Kidney epithelial cell (primary cell): ENCODE data around the gene BNIP5. TPM values are rescaled to one million over a fixed set of nuclear protein-coding genes. Genes with fewer than 3 reads are reported as not detected.

Experiments
- DNase-seq: peaks from one replicate; pipeline ENCODE4 v3.0.0-alpha.2; 2010; ENCODE audit warnings: low read depth
- H3K27me3 ChIP-seq: 2 replicates; pipeline ENCODE4 v1.6.0; 2011; ENCODE audit warnings: low read length; ENCODE audit not compliant: control insufficient read depth, insufficient read depth
- H3K36me3 ChIP-seq: 2 replicates; pipeline ENCODE4 v1.5.1; 2011; ENCODE audit warnings: low read length; ENCODE audit not compliant: control insufficient read depth, insufficient read depth
- H3K4me3 ChIP-seq: 2 replicates; pipeline ENCODE4 v1.5.1; 2011; ENCODE audit warnings: low read depth, mild to moderate bottlenecking, control low read depth, low read length
- total RNA-seq: library from RNA; depleted of rRNA; stranded (reverse); fragments of >200 nt; gene quantifications from 2 replicates; pipeline ENCODE4 v1.2.3, GENCODE V29; 2015
- TF ChIP-seq, protein P1 (sequence below): IDR thresholded peaks from 2 replicates; pipeline ENCODE4 v1.5.1; 2011; ENCODE audit warnings: mild to moderate bottlenecking, moderate library complexity, low read length, control low read depth, inconsistent platforms; ENCODE audit not compliant: insufficient read depth, poor library complexity, severe bottlenecking

Gene BNIP5
- total RNA-seq: 0.07 TPM in 1 of 2 replicates, not detected in the other

DNA sequence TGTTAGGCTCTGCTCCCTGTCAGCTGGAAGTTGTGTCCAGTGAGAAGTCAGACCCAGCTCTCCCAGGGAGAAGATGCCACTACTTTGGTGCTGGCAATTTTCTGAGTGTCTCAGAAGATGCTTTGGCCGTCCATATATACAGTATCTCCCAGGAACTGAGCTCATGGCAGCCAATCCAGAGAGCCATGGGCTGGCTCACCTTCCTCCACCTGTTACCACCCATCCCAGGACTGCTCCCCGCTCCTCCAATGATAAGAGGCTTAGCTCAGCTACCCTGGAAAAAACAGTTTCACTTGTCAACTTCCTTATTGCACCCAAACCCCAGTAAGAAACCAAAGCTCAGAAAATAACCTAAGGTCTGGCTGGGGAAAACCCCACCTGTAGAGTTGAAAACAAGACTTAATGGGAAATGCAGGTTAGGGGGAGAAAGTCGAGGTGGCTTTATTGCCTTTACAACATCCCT, at the start of gene BNIP5:
TSS of gene BNIP5 (minus strand) at position 110 of the 463 bp plus-strand sequence. CDS start 6,198 bp downstream, outside the sequence.
- Histone ChIP-seq H3K36me3 (no peaks in the 10 kb centered on the region), H3K27me3 (peaks cover 22% of the 10 kb centered on the region), H3K4me3 (no peak within 1 kb of the TSS)
- DNase-seq: no peak
- TF ChIP-seq, protein P1, sequence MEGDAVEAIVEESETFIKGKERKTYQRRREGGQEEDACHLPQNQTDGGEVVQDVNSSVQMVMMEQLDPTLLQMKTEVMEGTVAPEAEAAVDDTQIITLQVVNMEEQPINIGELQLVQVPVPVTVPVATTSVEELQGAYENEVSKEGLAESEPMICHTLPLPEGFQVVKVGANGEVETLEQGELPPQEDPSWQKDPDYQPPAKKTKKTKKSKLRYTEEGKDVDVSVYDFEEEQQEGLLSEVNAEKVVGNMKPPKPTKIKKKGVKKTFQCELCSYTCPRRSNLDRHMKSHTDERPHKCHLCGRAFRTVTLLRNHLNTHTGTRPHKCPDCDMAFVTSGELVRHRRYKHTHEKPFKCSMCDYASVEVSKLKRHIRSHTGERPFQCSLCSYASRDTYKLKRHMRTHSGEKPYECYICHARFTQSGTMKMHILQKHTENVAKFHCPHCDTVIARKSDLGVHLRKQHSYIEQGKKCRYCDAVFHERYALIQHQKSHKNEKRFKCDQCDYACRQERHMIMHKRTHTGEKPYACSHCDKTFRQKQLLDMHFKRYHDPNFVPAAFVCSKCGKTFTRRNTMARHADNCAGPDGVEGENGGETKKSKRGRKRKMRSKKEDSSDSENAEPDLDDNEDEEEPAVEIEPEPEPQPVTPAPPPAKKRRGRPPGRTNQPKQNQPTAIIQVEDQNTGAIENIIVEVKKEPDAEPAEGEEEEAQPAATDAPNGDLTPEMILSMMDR: no peak

GRCh38 chr6:36384095-36384494, 47.4 kb upstream of the BNIP5 start:
- Histone ChIP-seq H3K27me3 (peaks cover 10% of the 10 kb centered on the region), H3K4me3 (no peak overlapping the region), H3K36me3 (no peaks in the 10 kb centered on the region)
- TF ChIP-seq, protein P1: no peak
- no peak for DNase-seq

- no peak for DNase-seq
- no peak overlapping the region for H3K4me3 ChIP-seq
- TF ChIP-seq, protein P1: no peak
- H3K36me3 ChIP-seq: no peaks in the 10 kb centered on the region
- H3K27me3 ChIP-seq: peaks cover 10% of the 10 kb centered on the region
These were observed 46.9 kb upstream of the BNIP5 start for GRCh38 chr6:36383606-36384005.

GRCh38 chr6:36382976-36383375, 46.3 kb upstream of the BNIP5 start:
- H3K4me3 ChIP-seq: no peak overlapping the region
- TF ChIP-seq, protein P1: no peak
- DNase-seq: no peak
- peaks cover 8% of the 10 kb centered on the region for H3K27me3 ChIP-seq
- H3K36me3 ChIP-seq: no peaks in the 10 kb centered on the region

- TF ChIP-seq, protein P1: no peak
- no peaks in the 10 kb centered on the region for H3K27me3 ChIP-seq
- no peak overlapping the region for H3K4me3 ChIP-seq
- no peak for DNase-seq
- no peaks in the 10 kb centered on the region for H3K36me3 ChIP-seq
These were observed 45.1 kb upstream of the BNIP5 start for GRCh38 chr6:36381502-36382389.
